HuH-7.5 (cell line): ENCODE measurements around the gene LCE1B.

Experiments
- DNase-seq: peaks from one replicate; pipeline ENCODE4 v3.0.0; 2011; ENCODE audit warnings: low spot score

The LCE1B gene

GRCh38 chr1:152811671-152812070 is at the start of gene LCE1B:
LCE1B (plus strand) TSS chr1:152811971; CDS start chr1:152812447, 476 bp downstream.
- DNase-seq = no peak

DNA sequence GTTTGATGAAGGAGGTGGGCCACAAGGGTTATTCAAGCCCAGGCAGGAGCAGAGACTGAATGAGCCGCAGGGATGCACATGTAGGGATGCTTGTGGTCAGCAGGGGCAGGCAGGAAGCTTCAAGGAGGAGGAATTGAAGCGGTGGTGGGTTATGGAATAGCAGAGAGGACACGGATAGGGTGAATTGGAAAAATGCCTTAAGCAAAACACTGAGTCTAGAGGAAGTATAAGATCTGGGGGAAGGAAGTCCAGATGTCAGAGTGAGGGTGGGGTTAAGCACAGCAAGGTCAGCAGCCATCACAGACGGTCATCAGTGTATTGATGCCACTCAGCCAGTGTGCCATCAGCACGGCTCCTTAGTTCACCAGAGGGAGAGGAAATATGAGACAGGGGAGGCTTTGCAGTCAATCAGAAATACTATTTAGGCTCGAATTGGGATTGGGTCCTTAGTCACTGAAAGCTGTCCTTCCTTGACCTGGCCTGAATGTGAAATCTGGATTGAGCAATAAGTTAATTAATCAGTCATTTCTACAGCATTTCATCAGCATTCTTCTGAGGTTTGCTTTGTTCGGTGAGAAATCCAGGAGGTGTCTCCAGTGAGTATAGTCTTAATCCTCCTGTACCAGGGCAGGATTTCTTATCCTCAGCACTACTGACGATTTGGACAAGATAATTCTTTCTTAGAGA is 42.8 kb upstream of the LCE1B start:
- no peak for DNase-seq

GRCh38 chr1:152770411-152770810 is 41.4 kb upstream of the LCE1B start:
- DNase-seq = no peak

DNA sequence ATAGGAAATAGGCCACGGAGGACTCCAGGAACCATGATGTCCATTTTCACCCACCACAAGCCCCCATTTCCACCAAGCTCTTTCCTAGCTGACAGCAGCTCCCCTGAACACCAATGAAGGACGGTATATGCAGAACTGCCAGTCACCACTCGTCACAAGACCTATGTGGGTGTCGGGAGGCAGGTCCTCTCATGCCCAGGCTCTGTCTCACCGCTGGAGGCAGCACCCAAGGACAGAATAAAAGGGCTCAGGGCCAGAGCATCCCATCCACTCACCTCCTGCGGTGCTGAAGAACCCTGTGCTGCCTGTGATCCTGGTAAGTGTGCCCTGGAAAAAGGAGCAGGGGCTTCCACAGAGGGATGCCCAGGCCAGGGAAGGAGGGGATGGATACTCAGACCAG is 36.9 kb upstream of the LCE1B start, which contains the start of gene LCE1F:
TSS of gene LCE1F (plus strand) at position 266 of the 400 bp plus-strand sequence. CDS start 1,232 bp downstream, outside the sequence.
- no peak for DNase-seq

GRCh38 chr1:152776361-152776760 is 35.4 kb upstream of the LCE1B start:
- no peak for DNase-seq

GRCh38 chr1:152777510-152778137 is 34.1 kb upstream of the LCE1B start:
- DNase-seq = peak; percentile 20

DNA sequence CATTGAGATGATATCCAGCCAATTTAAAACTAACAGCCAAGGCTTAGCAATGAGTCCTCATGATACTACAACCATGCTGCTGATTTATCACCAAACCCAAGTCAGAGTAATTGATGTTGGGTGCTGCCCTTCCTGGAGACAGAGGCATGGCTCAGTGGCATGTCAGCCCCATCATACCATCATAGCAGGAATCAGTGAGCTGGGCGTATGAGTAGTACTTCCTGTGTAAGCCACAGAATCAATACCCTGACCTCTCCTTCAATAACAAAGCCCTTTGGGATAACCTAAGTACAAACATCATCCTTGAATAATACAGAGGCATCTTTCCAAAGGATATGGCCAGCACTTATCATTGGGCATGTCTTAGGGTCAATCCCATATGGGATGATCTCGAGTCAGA is 28.7 kb upstream of the LCE1B start:
- DNase-seq = no peak

DNA sequence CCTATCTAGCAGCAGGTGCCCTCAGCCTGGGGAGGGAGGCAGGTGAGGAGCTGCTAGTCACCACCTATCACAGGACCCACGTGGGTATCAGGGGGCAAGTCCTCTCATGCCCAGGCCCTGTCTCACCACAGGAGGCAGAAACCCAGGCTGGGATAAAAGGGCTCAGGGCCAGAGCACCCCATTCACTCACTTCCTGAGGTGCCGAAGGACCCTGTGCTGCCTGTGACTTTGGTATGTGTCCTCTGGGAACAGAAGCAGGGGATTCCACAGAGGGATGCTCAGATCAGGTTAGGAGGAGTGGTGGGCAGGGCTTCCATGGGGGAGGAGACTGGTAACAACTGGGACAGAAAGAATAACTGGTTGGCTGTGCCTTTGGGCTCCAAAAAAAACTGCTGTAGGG is 25.7 kb upstream of the LCE1B start, which contains the start of gene LCE1E:
TSS of gene LCE1E (plus strand) at position 181 of the 400 bp plus-strand sequence. CDS start 1,043 bp downstream, outside the sequence.
- no peak for DNase-seq

DNA sequence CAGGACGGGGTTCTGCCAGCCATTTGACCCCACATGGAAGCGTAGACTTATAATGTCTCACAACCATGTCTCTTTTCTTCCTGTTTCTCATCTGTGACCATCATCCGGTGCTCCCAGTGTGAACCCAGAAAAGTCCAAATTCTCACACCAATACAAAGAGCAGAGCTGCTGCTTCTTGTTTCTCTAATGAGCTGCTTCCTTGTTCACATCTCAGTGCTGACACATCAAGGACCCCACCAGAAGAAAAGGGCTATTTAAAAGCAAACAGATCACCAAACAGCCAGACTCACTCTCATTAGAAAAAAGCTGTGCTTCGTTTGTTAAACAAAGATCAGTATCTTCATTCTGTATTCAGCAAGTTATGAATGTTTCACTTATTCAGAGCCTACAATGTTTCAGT is 16.1 kb upstream of the LCE1B start:
- no peak for DNase-seq

- no peak for DNase-seq
Observed at GRCh38 chr1:152796421-152796820, 15.3 kb upstream of the LCE1B start, which contains the start of gene LCE1D. LCE1D (plus strand) TSS chr1:152796721; CDS start chr1:152797795, 1,074 bp downstream.

- no peak for DNase-seq
Observed at GRCh38 chr1:152801333-152801732, 10.4 kb upstream of the LCE1B start.

DNA sequence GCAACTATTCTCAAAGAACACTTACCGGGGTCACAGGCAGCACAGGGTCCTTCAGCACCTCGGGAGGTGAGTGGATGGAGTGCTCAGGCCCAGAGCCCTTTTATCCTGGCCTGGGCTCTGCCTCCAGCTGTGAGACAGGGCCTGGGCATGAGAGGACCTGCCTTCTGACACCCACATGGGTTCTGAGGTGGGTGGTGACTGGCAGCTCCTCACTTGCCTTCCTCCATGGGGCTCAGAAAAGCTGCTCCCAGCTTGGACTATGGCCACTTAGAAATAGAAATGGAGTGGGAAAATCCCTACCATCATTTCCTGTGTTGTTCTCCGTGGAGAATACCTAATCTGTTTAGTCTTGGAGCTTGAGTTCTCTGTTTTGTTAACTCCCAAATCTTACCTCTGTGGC is 5.2 kb upstream of the LCE1B start, which contains the start of gene LCE1C:
TSS of gene LCE1C (minus strand) at position 76 of the 400 bp plus-strand sequence. CDS start 1,173 bp downstream, outside the sequence.
- DNase-seq = no peak

- no peak for DNase-seq
Observed at GRCh38 chr1:152811050-152811449, 721 bp upstream of the LCE1B start.

GRCh38 chr1:152817309-152817708 is 5.5 kb downstream of the LCE1B start:
- no peak for DNase-seq

DNA sequence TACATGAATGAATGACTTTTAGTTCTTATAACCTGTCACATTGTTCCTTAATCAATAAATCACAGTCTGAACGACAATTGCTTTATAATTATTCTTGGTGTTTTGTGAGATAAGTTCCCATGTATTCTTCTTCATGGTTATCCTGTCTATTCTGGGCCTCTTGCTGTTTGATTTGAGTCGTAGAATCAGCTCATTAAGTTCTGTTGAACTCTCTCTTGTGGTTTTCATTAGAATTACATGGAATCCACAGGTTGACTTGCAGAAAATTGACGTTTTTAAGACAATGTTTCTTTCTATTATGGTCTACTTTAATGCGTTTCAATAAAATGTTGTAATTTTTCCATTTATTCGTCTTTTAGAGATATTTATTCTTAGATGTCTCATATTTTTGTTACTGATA is 11.5 kb downstream of the LCE1B start:
- DNase-seq = no peak

DNA sequence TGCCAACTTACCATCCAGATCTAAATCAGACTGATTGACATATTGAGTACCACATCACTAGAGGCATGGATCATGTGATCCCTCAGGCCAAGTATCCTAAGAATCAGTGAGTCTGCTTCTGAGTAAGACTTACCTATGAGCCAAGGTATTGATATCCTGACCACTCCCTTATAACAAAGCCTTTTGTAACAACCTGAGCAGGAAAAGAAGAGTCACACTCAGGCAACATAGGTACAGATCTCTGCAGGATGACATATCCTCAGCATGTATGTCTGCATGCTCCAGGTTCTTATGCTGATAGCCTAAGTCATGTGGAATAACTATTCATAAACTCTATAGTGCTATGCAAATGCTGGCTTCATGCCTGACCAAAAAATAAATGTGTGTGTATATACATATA is 13.2 kb downstream of the LCE1B start:
- no peak for DNase-seq

- no peak for DNase-seq
Observed at GRCh38 chr1:152827173-152827572, 15.4 kb downstream of the LCE1B start, which contains the start of gene LCE1A. LCE1A (plus strand) TSS chr1:152827473; CDS start chr1:152827473, 0 bp downstream.

DNA sequence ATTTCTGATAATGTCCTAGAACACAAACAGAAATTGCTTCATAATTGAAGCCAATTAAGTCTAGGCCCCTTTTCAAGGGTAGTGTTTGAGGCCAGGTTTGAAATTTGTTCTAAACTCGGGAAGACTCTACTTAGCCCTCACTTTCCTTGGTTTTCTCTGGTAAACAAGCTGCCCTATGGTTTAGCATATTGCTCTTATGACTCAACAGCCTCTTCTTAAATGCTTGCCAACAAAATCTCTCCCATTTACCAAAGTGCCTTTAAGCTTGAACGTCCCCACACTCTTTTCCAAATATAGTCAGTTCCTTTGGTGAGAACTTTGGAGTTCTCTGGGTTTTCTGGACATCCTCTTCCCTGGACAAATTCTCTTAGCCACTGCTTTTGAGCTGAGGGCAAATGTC is 25.1 kb downstream of the LCE1B start:
- DNase-seq = no peak

- no peak for DNase-seq
Observed at GRCh38 chr1:152842556-152842955, 30.8 kb downstream of the LCE1B start, which contains the start of gene LCE6A. LCE6A (plus strand) TSS chr1:152842856; CDS start chr1:152843521, 665 bp downstream.

DNA sequence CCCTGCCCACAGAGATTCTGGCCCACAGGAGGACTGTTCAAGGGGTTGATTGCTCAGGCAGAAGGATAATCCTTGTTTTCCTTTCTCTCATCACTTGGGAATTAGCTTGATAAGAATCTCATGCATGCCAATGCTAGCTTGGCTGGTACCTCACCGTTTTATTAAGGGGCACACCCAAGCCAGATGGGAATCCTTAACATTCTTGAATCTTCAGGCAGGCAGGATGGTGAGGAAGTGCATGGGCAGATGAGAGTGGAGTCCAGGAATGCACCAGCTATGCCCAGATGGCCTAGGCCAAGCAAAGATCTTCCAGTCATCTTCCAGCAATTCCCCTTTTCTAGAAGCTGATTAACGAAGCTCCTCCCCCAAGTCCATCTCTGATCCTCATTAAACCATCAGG is 43.9 kb downstream of the LCE1B start:
- no peak for DNase-seq

- no peak for DNase-seq
Observed at GRCh38 chr1:152858062-152858461, 46.3 kb downstream of the LCE1B start.

DNA sequence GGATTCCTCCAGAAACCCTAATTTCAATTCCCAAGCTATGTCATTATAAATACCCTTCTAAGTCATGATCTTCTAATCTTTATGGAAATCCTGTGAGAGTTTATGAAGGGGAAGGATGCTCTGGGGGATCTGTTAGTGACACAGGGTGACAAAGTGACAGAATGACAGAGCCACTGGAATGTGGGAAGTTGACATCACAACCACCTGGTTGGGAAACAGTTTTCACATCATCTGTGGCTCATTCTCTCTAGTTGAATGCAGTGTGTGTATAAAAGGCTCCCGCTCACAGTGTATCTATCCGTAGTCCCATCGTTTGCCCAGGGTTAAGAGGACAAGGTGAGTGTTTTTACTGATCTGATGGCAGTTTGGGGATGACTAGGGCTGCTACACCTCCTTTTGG is 47.9 kb downstream of the LCE1B start, which contains the start of gene LCE7A:
TSS of gene LCE7A (plus strand) at position 301 of the 400 bp plus-strand sequence. CDS start 702 bp downstream, outside the sequence.
- DNase-seq = no peak

- DNase-seq = no peak
Observed at GRCh38 chr1:152860129-152860528, 48.4 kb downstream of the LCE1B start.
